ENCODE data around the gene CTNND2. TPM values are rescaled to one million over a fixed set of nuclear protein-coding genes. Genes with fewer than 3 reads are reported as not detected.

CTNND2 gene
- polyA plus RNA-seq, 1 donor from 2014 or later, result 67.0 TPM

- H3K79me2 ChIP-seq (replicated peaks; ENCODE audit: insufficient read depth, low read length), result no peaks in the 10 kb centered on the region
- H4K20me1 ChIP-seq (ENCODE audit: insufficient read depth), result no peaks in the 10 kb centered on the region
- TF ChIP-seq, protein P1, sequence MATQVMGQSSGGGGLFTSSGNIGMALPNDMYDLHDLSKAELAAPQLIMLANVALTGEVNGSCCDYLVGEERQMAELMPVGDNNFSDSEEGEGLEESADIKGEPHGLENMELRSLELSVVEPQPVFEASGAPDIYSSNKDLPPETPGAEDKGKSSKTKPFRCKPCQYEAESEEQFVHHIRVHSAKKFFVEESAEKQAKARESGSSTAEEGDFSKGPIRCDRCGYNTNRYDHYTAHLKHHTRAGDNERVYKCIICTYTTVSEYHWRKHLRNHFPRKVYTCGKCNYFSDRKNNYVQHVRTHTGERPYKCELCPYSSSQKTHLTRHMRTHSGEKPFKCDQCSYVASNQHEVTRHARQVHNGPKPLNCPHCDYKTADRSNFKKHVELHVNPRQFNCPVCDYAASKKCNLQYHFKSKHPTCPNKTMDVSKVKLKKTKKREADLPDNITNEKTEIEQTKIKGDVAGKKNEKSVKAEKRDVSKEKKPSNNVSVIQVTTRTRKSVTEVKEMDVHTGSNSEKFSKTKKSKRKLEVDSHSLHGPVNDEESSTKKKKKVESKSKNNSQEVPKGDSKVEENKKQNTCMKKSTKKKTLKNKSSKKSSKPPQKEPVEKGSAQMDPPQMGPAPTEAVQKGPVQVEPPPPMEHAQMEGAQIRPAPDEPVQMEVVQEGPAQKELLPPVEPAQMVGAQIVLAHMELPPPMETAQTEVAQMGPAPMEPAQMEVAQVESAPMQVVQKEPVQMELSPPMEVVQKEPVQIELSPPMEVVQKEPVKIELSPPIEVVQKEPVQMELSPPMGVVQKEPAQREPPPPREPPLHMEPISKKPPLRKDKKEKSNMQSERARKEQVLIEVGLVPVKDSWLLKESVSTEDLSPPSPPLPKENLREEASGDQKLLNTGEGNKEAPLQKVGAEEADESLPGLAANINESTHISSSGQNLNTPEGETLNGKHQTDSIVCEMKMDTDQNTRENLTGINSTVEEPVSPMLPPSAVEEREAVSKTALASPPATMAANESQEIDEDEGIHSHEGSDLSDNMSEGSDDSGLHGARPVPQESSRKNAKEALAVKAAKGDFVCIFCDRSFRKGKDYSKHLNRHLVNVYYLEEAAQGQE (IDR thresholded peaks at IDR 0.05; ENCODE audit: borderline replicate concordance), result no peak
- TF ChIP-seq RAD21 (conservative IDR thresholded peaks at IDR 0.05), result no peak
- TF ChIP-seq TAF1 (IDR thresholded peaks at IDR 0.05; ENCODE audit: low read depth), result no peak
- TF ChIP-seq EP300 (conservative IDR thresholded peaks at IDR 0.05; ENCODE audit: poor library complexity, severe bottlenecking), result no peak
- no peak for TF ChIP-seq EZH2 (IDR thresholded peaks at IDR 0.05; ENCODE audit: borderline replicate concordance, insufficient read depth, low read length, poor library complexity, severe bottlenecking)
- no peak for TF ChIP-seq MXI1 (conservative IDR thresholded peaks at IDR 0.05; ENCODE audit: poor library complexity, severe bottlenecking)
- TF ChIP-seq, protein P2, sequence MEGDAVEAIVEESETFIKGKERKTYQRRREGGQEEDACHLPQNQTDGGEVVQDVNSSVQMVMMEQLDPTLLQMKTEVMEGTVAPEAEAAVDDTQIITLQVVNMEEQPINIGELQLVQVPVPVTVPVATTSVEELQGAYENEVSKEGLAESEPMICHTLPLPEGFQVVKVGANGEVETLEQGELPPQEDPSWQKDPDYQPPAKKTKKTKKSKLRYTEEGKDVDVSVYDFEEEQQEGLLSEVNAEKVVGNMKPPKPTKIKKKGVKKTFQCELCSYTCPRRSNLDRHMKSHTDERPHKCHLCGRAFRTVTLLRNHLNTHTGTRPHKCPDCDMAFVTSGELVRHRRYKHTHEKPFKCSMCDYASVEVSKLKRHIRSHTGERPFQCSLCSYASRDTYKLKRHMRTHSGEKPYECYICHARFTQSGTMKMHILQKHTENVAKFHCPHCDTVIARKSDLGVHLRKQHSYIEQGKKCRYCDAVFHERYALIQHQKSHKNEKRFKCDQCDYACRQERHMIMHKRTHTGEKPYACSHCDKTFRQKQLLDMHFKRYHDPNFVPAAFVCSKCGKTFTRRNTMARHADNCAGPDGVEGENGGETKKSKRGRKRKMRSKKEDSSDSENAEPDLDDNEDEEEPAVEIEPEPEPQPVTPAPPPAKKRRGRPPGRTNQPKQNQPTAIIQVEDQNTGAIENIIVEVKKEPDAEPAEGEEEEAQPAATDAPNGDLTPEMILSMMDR (IDR thresholded peaks at IDR 0.05; ENCODE audit: poor library complexity, severe bottlenecking), result no peak
- no peak for TF ChIP-seq POLR2AphosphoS5 (IDR thresholded peaks at IDR 0.05)
- no peak for TF ChIP-seq SMC3 (conservative IDR thresholded peaks at IDR 0.05; ENCODE audit: poor library complexity)
- no peak overlapping the region for H3K4me3 ChIP-seq (ENCODE audit: low read length)
- H3K9me2 ChIP-seq (ENCODE audit: insufficient read depth, low read length), result no peaks in the 10 kb centered on the region
- no peak overlapping the region for H2AFZ ChIP-seq (ENCODE audit: low read depth, low read length)
- H3K27ac ChIP-seq (ENCODE audit: low read length), result no peak overlapping the region
- H3K4me2 ChIP-seq (ENCODE audit: low read length), result no peak overlapping the region
- H3K9ac ChIP-seq (ENCODE audit: low read length), result no peak overlapping the region
- no peaks in the 10 kb centered on the region for H3K27me3 ChIP-seq (ENCODE audit: insufficient read depth, low read depth, low read length)
- no peaks in the 10 kb centered on the region for H3F3A ChIP-seq (ENCODE audit: insufficient read depth, low read length, poor library complexity, severe bottlenecking)
- H3K36me3 ChIP-seq (ENCODE audit: insufficient read depth, low read length), result no peaks in the 10 kb centered on the region
- H3K9me3 ChIP-seq (ENCODE audit: low read length), result no peaks in the 10 kb centered on the region
Measured at GRCh38 chr5:11355491-11355890, 548.8 kb downstream of the CTNND2 start.

DNA sequence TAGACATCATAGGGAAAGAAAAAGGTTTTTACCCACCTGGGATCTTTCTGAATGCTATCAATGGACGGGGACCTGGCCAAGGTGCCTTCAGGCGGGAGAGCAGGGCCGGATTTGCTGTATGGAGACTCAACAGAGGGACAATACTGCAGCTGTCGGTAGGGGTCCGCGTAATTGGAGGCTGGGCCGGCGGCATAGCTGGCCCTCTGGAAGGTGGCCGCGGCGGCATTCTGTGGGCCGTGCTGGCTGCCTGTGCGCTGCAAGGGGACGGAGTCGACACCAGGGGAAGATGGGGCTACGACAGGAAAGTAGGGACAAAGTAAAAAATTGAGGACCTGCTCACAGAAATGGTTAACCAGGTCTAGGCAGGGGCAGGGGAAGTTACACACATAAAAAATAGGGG, 557.9 kb downstream of the CTNND2 start:
- Histone ChIP-seq H3K9ac (ENCODE audit: low read length) (no peak overlapping the region), H3K4me2 (ENCODE audit: low read length) (no peak overlapping the region), H4K20me1 (ENCODE audit: insufficient read depth) (no peaks in the 10 kb centered on the region), H3K36me3 (ENCODE audit: insufficient read depth, low read length) (peaks cover 5% of the 10 kb centered on the region), H3K9me2 (ENCODE audit: insufficient read depth, low read length) (no peaks in the 10 kb centered on the region), H2AFZ (ENCODE audit: low read depth, low read length) (no peak overlapping the region), H3K9me3 (ENCODE audit: low read length) (no peaks in the 10 kb centered on the region), H3K79me2 (replicated peaks; ENCODE audit: insufficient read depth, low read length) (no peaks in the 10 kb centered on the region), H3K27ac (ENCODE audit: low read length) (no peak overlapping the region), H3K27me3 (ENCODE audit: insufficient read depth, low read depth, low read length) (no peaks in the 10 kb centered on the region), H3F3A (ENCODE audit: insufficient read depth, low read length, poor library complexity, severe bottlenecking) (no peaks in the 10 kb centered on the region), H3K4me3 (ENCODE audit: low read length) (no peak overlapping the region)
- no peak for TF ChIP-seq EZH2 (IDR thresholded peaks at IDR 0.05; ENCODE audit: borderline replicate concordance, insufficient read depth, low read length, poor library complexity, severe bottlenecking)
- TF ChIP-seq, protein P1 (IDR thresholded peaks at IDR 0.05; ENCODE audit: borderline replicate concordance), result no peak
- no peak for TF ChIP-seq TAF1 (IDR thresholded peaks at IDR 0.05; ENCODE audit: low read depth)
- TF ChIP-seq, protein P2 (IDR thresholded peaks at IDR 0.05; ENCODE audit: poor library complexity, severe bottlenecking), result no peak
- TF ChIP-seq RAD21 (conservative IDR thresholded peaks at IDR 0.05), result no peak
- no peak for TF ChIP-seq EP300 (conservative IDR thresholded peaks at IDR 0.05; ENCODE audit: poor library complexity, severe bottlenecking)
- no peak for TF ChIP-seq POLR2AphosphoS5 (IDR thresholded peaks at IDR 0.05)
